Activated naive CD8-positive, alpha-beta T cell treated with anti-CD3 and anti-CD28 coated beads, Interleukin-2, amount 50 U/mL, for 24 hours (primary cell): ENCODE results near the gene DENND1A.

ENCODE experiments used
- ATAC-seq: fragments of 150-1000 bp; cut with Tn5 transposase; one replicate; pipeline ENCODE4 v1.10.0; 2021
- DNase-seq: peaks from one replicate; pipeline ENCODE4 v3.0.0; 2021
- H3K27ac Mint-ChIP-seq: one replicate; pipeline ENCODE4 v1.8.0; 2021; ENCODE audit warnings: mild to moderate bottlenecking, mixed read lengths
- H3K27me3 Mint-ChIP-seq: one replicate; pipeline ENCODE4 v1.8.0; 2021; ENCODE audit warnings: mixed read lengths
- H3K36me3 Mint-ChIP-seq: one replicate; pipeline ENCODE4 v1.8.0; 2021; ENCODE audit warnings: low read depth, mixed read lengths
- H3K4me1 Mint-ChIP-seq: one replicate; pipeline ENCODE4 v1.8.0; 2021; ENCODE audit warnings: mixed read lengths
- H3K4me3 Mint-ChIP-seq: one replicate; pipeline ENCODE4 v1.8.0; 2021; ENCODE audit warnings: mild to moderate bottlenecking, moderate library complexity, mixed read lengths
- H3K9me3 Mint-ChIP-seq: one replicate; pipeline ENCODE4 v1.8.0; 2021; ENCODE audit warnings: mixed read lengths

Gene DENND1A

GRCh38 chr9:123358181-123358905 is 571.6 kb downstream of the DENND1A start:
- Mint-ChIP-seq H3K27ac (no peak overlapping the region), H3K27me3 (peaks cover 1% of the 10 kb centered on the region), H3K9me3 (no peaks in the 10 kb centered on the region), H3K36me3 (no peaks in the 10 kb centered on the region), H3K4me3 (no peak overlapping the region), H3K4me1 (peaks cover 28% of the 10 kb centered on the region)
- ATAC-seq: no peak
- DNase-seq: no peak

- no peak overlapping the region for H3K27ac Mint-ChIP-seq
- H3K27me3 Mint-ChIP-seq: peaks cover 3% of the 10 kb centered on the region
- no peaks in the 10 kb centered on the region for H3K9me3 Mint-ChIP-seq
- no peaks in the 10 kb centered on the region for H3K36me3 Mint-ChIP-seq
- ATAC-seq: no peak
- H3K4me1 Mint-ChIP-seq: peaks cover 28% of the 10 kb centered on the region
- no peak overlapping the region for H3K4me3 Mint-ChIP-seq
- DNase-seq: no peak
These were observed 572.2 kb downstream of the DENND1A start for GRCh38 chr9:123357743-123358059.

- no peak overlapping the region for H3K27ac Mint-ChIP-seq
- peaks cover 28% of the 10 kb centered on the region for H3K4me1 Mint-ChIP-seq
- no peak overlapping the region for H3K4me3 Mint-ChIP-seq
- no peaks in the 10 kb centered on the region for H3K36me3 Mint-ChIP-seq
- ATAC-seq (no peak), DNase-seq (no peak)
- H3K9me3 Mint-ChIP-seq: no peaks in the 10 kb centered on the region
- H3K27me3 Mint-ChIP-seq: peaks cover 5% of the 10 kb centered on the region
These were observed 572.8 kb downstream of the DENND1A start for GRCh38 chr9:123356851-123357742.

GRCh38 chr9:123355761-123356431 is 574.0 kb downstream of the DENND1A start, which contains the start of gene CRB2:
Gene CRB2 (plus strand): TSS chr9:123356197. CDS start chr9:123356261, 64 bp downstream.
- Mint-ChIP-seq H3K27ac (no peak within 1 kb of the TSS), H3K9me3 (no peaks in the 10 kb centered on the region), H3K27me3 (peaks cover 5% of the 10 kb centered on the region), H3K36me3 (no peaks in the 10 kb centered on the region), H3K4me3 (no peak within 1 kb of the TSS), H3K4me1 (peaks cover 28% of the 10 kb centered on the region)
- DNase-seq: no peak
- no peak for ATAC-seq

- Mint-ChIP-seq H3K4me3 (no peak overlapping the region), H3K27ac (no peak overlapping the region), H3K27me3 (peaks cover 5% of the 10 kb centered on the region), H3K4me1 (peaks cover 20% of the 10 kb centered on the region), H3K36me3 (no peaks in the 10 kb centered on the region), H3K9me3 (no peaks in the 10 kb centered on the region)
- DNase-seq (no peak), ATAC-seq (no peak)
These were observed 575.0 kb downstream of the DENND1A start for GRCh38 chr9:123354806-123355508.

GRCh38 chr9:123353984-123354591 is 575.8 kb downstream of the DENND1A start:
- H3K4me1 Mint-ChIP-seq: peaks cover 13% of the 10 kb centered on the region
- DNase-seq (peak; percentile 82), ATAC-seq (peak; percentile 72)
- H3K36me3 Mint-ChIP-seq: no peaks in the 10 kb centered on the region
- H3K27ac Mint-ChIP-seq: no peak overlapping the region
- H3K9me3 Mint-ChIP-seq: no peaks in the 10 kb centered on the region
- H3K4me3 Mint-ChIP-seq: no peak overlapping the region
- H3K27me3 Mint-ChIP-seq: peaks cover 5% of the 10 kb centered on the region

GRCh38 chr9:123353041-123353440 is 576.9 kb downstream of the DENND1A start:
- DNase-seq: no peak
- peaks cover 5% of the 10 kb centered on the region for H3K27me3 Mint-ChIP-seq

GRCh38 chr9:123350590-123351310 is 579.2 kb downstream of the DENND1A start:
- H3K4me3 Mint-ChIP-seq: no peak overlapping the region
- no peak for ATAC-seq
- DNase-seq: no peak
- H3K4me1 Mint-ChIP-seq: peaks cover 4% of the 10 kb centered on the region
- H3K27ac Mint-ChIP-seq: no peak overlapping the region
- H3K27me3 Mint-ChIP-seq: peaks cover 5% of the 10 kb centered on the region
- no peaks in the 10 kb centered on the region for H3K9me3 Mint-ChIP-seq
- no peaks in the 10 kb centered on the region for H3K36me3 Mint-ChIP-seq

More at GRCh38 chr9:123353041-123353440, 576.9 kb downstream of the DENND1A start:
- Mint-ChIP-seq H3K9me3 (no peaks in the 10 kb centered on the region), H3K27ac (no peak overlapping the region), H3K4me1 (peaks cover 4% of the 10 kb centered on the region), H3K36me3 (no peaks in the 10 kb centered on the region), H3K4me3 (no peak overlapping the region)
- ATAC-seq: no peak

GRCh38 chr9:123349691-123350480 is 580.0 kb downstream of the DENND1A start:
- H3K36me3 Mint-ChIP-seq: no peaks in the 10 kb centered on the region
- H3K27ac Mint-ChIP-seq: no peak overlapping the region
- DNase-seq (peak; percentile 74), ATAC-seq (peak; percentile 74)
- H3K4me1 Mint-ChIP-seq: peaks cover 6% of the 10 kb centered on the region
- no peak overlapping the region for H3K4me3 Mint-ChIP-seq
- no peaks in the 10 kb centered on the region for H3K9me3 Mint-ChIP-seq
- H3K27me3 Mint-ChIP-seq: peaks cover 5% of the 10 kb centered on the region

GRCh38 chr9:123349033-123349432 is 580.9 kb downstream of the DENND1A start:
- DNase-seq: no peak
- H3K9me3 Mint-ChIP-seq: no peaks in the 10 kb centered on the region
- no peak overlapping the region for H3K4me3 Mint-ChIP-seq
- H3K4me1 Mint-ChIP-seq: peaks cover 4% of the 10 kb centered on the region
- H3K27ac Mint-ChIP-seq: no peak overlapping the region
- peaks cover 4% of the 10 kb centered on the region for H3K27me3 Mint-ChIP-seq
- H3K36me3 Mint-ChIP-seq: no peaks in the 10 kb centered on the region
- no peak for ATAC-seq

- Mint-ChIP-seq H3K9me3 (no peaks in the 10 kb centered on the region), H3K4me3 (no peak overlapping the region), H3K27ac (no peak overlapping the region), H3K27me3 (peaks cover 4% of the 10 kb centered on the region), H3K4me1 (peaks cover 5% of the 10 kb centered on the region), H3K36me3 (no peaks in the 10 kb centered on the region)
- no peak for ATAC-seq
- no peak for DNase-seq
These were observed 581.5 kb downstream of the DENND1A start for GRCh38 chr9:123348317-123348992.

- no peaks in the 10 kb centered on the region for H3K9me3 Mint-ChIP-seq
- peaks cover 9% of the 10 kb centered on the region for H3K4me1 Mint-ChIP-seq
- H3K27me3 Mint-ChIP-seq: no peaks in the 10 kb centered on the region
- H3K4me3 Mint-ChIP-seq: no peak overlapping the region
- no peak overlapping the region for H3K27ac Mint-ChIP-seq
- H3K36me3 Mint-ChIP-seq: no peaks in the 10 kb centered on the region
- no peak for DNase-seq
- no peak for ATAC-seq
These were observed 582.5 kb downstream of the DENND1A start for GRCh38 chr9:123347289-123348060.
